GM08714 (cell line): ENCODE measurements around the gene ACACB.

ENCODE experiments used
- H3K4me3 ChIP-seq: fragments of 200-500 bp; sonication (Bioruptor generic); 2 replicates; pipeline ENCODE4 v1.5.1; 2014; ENCODE audit warnings: mild to moderate bottlenecking, low read length, inconsistent platforms
- ZNF274 ChIP-seq: IDR thresholded peaks from 2 replicates; pipeline ENCODE4 v1.6.1; 2012; ENCODE audit warnings: mild to moderate bottlenecking, low read depth, low read length

ACACB gene

GRCh38 chr12:109222496-109222895 is 106.1 kb downstream of the ACACB start:
- no peak for TF ChIP-seq ZNF274
- no peak overlapping the region for H3K4me3 ChIP-seq

GRCh38 chr12:109223211-109223610 is 106.8 kb downstream of the ACACB start:
- H3K4me3 ChIP-seq, result no peak overlapping the region
- TF ChIP-seq ZNF274, result no peak

GRCh38 chr12:109223868-109224267 is 107.5 kb downstream of the ACACB start:
- TF ChIP-seq ZNF274, result no peak
- no peak overlapping the region for H3K4me3 ChIP-seq

GRCh38 chr12:109228664-109229063 is 112.3 kb downstream of the ACACB start:
- no peak for TF ChIP-seq ZNF274
- H3K4me3 ChIP-seq, result no peak overlapping the region

GRCh38 chr12:109230193-109230592 is 113.8 kb downstream of the ACACB start:
- H3K4me3 ChIP-seq, result no peak overlapping the region
- no peak for TF ChIP-seq ZNF274

- TF ChIP-seq ZNF274, result no peak
Measured at GRCh38 chr12:109232731-109233130, 116.3 kb downstream of the ACACB start.

GRCh38 chr12:109234012-109234411 is 117.6 kb downstream of the ACACB start:
- no peak overlapping the region for H3K4me3 ChIP-seq
- no peak for TF ChIP-seq ZNF274

More at GRCh38 chr12:109232731-109233130, 116.3 kb downstream of the ACACB start:
- no peak overlapping the region for H3K4me3 ChIP-seq

- no peak overlapping the region for H3K4me3 ChIP-seq
- no peak for TF ChIP-seq ZNF274
Measured at GRCh38 chr12:109236257-109236656, 119.9 kb downstream of the ACACB start.

- TF ChIP-seq ZNF274, result no peak
Measured at GRCh38 chr12:109239179-109239578, 122.8 kb downstream of the ACACB start.

GRCh38 chr12:109239691-109240090 is 123.3 kb downstream of the ACACB start:
- TF ChIP-seq ZNF274, result no peak
- no peak overlapping the region for H3K4me3 ChIP-seq

More at GRCh38 chr12:109239179-109239578, 122.8 kb downstream of the ACACB start:
- no peak overlapping the region for H3K4me3 ChIP-seq

- TF ChIP-seq ZNF274, result no peak
Measured at GRCh38 chr12:109240365-109240764, 124.0 kb downstream of the ACACB start.

GRCh38 chr12:109241936-109242335 is 125.5 kb downstream of the ACACB start:
- no peak for TF ChIP-seq ZNF274
- H3K4me3 ChIP-seq, result no peak overlapping the region

More at GRCh38 chr12:109240365-109240764, 124.0 kb downstream of the ACACB start:
- H3K4me3 ChIP-seq, result no peak overlapping the region

GRCh38 chr12:109244073-109244472 is 127.7 kb downstream of the ACACB start:
- TF ChIP-seq ZNF274, result no peak
- no peak overlapping the region for H3K4me3 ChIP-seq

- H3K4me3 ChIP-seq, result no peak overlapping the region
- no peak for TF ChIP-seq ZNF274
Measured at GRCh38 chr12:109246221-109246620, 129.8 kb downstream of the ACACB start.

GRCh38 chr12:109247831-109248654 is 131.7 kb downstream of the ACACB start:
- no peak overlapping the region for H3K4me3 ChIP-seq
- TF ChIP-seq ZNF274, result no peak

- no peak for TF ChIP-seq ZNF274
- H3K4me3 ChIP-seq, result no peak overlapping the region
Measured at GRCh38 chr12:109250523-109250922, 134.1 kb downstream of the ACACB start.

- H3K4me3 ChIP-seq, result no peak overlapping the region
- TF ChIP-seq ZNF274, result no peak
Measured at GRCh38 chr12:109252799-109253198, 136.4 kb downstream of the ACACB start.
